Measurements from ENCODE around the gene WNT7A.

The WNT7A gene

GRCh38 chr3:13767896-13768295 is 112.0 kb downstream of the WNT7A start:
- no peak for DNase-seq

DNA sequence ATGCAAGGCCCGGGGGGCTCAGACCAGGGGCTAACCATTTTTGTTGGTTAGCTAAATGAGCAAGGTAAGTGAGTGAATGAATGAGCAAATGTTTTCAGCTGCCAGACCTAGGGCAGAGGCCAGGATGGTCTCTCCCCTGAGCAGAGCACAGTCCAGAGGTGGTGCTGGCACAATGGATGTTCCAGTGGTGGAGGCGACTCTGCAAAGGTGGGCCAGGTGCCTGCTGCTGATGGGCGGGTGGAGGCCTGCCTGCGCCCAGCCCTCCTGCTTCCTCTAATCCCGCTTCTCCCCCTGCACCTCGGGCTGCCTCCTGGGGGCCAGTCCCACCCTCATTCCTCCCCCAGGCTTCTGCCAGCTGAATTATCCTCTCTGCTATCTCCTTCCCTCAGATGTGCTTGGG is 112.8 kb downstream of the WNT7A start:
- DNase-seq: no peak
